HCT116 (cell line): ENCODE data around the gene ANKLE1. TPM values are rescaled to one million over a fixed set of nuclear protein-coding genes. Genes with fewer than 3 reads are reported as not detected.

ENCODE experiments used
- ATAC-seq: fragments of 200-7000 bp; cut with Tn5 transposase; 2 replicates; pipeline ENCODE4 v1.9.1; 2020; ENCODE audit warnings: mild to moderate bottlenecking, moderate library complexity
- BruUV-seq: library from RNA; stranded (reverse); fragments of 400-500 nt; replicated peaks from 2 replicates; lab custom pipeline; 2021; lab: Mats Ljungman, UMichigan
- CTCF ChIA-PET: fragments of 300-600 bp; sonication (Branson Sonifier 250); formaldehyde crosslinking; loops from one replicate; lab custom pipeline; 2021; ENCODE audit warnings: antibody characterized with exemption; lab: Charles Lee
- POLR2A ChIA-PET: fragments of 300-600, 350-600 bp; sonication (Branson Sonifier 250); formaldehyde crosslinking; loops from one replicate; lab custom pipeline; 2021; ENCODE audit warnings: antibody characterized with exemption; lab: Charles Lee
- RAD21 ChIA-PET, 2 experiments: fragments of 300-600 bp; sonication (Branson Sonifier 250); formaldehyde crosslinking; loops; one replicate each; lab custom pipeline; 2023; ENCODE audit warnings: low total read pairs in 2 of 2; ENCODE audit not compliant: uncharacterized antibody in 2 of 2, unreplicated experiment in 2 of 2, low non-redundant PET in 1 of 2; lab: Charles Lee
- DNase-seq: peaks from one replicate; pipeline ENCODE4 v3.0.0-alpha.2; 2010; ENCODE audit warnings: low read depth, low spot score
- H2AFZ ChIP-seq: fragments of 200-600 bp; shearing (Covaris generic), sonication (generic); 2 replicates; pipeline ENCODE4 v1.6.1; 2017; ENCODE audit warnings: low read depth, mixed run types, mixed read lengths, antibody characterized with exemption, low read length; ENCODE audit not compliant: poor library complexity, severe bottlenecking
- H3K27ac ChIP-seq: 2 replicates; pipeline ENCODE4 v1.5.1; 2012; ENCODE audit warnings: low read depth, low read length
- H3K27me3 ChIP-seq: fragments of 200-600 bp; sonication (generic); 2 replicates; pipeline ENCODE4 v1.6.1; 2016; ENCODE audit warnings: mixed run types, low read length, mixed read lengths; ENCODE audit not compliant: insufficient read depth
- H3K36me3 ChIP-seq, 2 experiments: fragments of 200-500 bp in 1 of 2; fragments of 200-600 bp in 1 of 2; sonication (Bioruptor generic) in 1 of 2; sonication (generic) in 1 of 2; 2 replicates each; pipeline versions ENCODE4 v1.5.1 to v1.6.1; 2014 to 2016; ENCODE audit warnings: low read length in 2 of 2, inconsistent platforms in 1 of 2, mixed read lengths in 1 of 2, mixed run types in 1 of 2; ENCODE audit not compliant: insufficient read depth in 2 of 2, control insufficient read depth in 1 of 2
- H3K4me1 ChIP-seq, 2 experiments: fragments of 200-600 bp in 1 of 2; sonication (generic) in 1 of 2; 2 replicates each; pipeline versions ENCODE4 v1.5.1 to v1.6.1; 2012 to 2017; ENCODE audit warnings: low read length in 2 of 2, inconsistent platforms in 1 of 2, mild to moderate bottlenecking in 1 of 2, mixed read lengths in 1 of 2, mixed run types in 1 of 2, moderate library complexity in 1 of 2; ENCODE audit not compliant: insufficient read depth in 2 of 2, control insufficient read depth in 1 of 2
- H3K4me2 ChIP-seq: fragments of 200-600 bp; sonication (generic); 2 replicates; pipeline ENCODE4 v1.6.1; 2017; ENCODE audit warnings: mixed run types, low read length, mixed read lengths
- H3K4me3 ChIP-seq, 2 experiments: fragments of 200-600 bp in 1 of 2; sonication (generic) in 1 of 2; replicated peaks in 1 of 2; 2 replicates each; pipeline ENCODE4 v1.5.1; 2011 to 2016; ENCODE audit warnings: low read length in 2 of 2, control low read depth in 1 of 2, low read depth in 1 of 2, mild to moderate bottlenecking in 1 of 2, mixed read lengths in 1 of 2, mixed run types in 1 of 2
- H3K79me2 ChIP-seq: fragments of 200-600 bp; sonication (generic); 2 replicates; pipeline ENCODE4 v1.6.1; 2017; ENCODE audit warnings: mild to moderate bottlenecking, mixed run types, low read length, moderate library complexity, mixed read lengths; ENCODE audit not compliant: insufficient read depth
- H3K9ac ChIP-seq: fragments of 200-600 bp; sonication (generic); 2 replicates; pipeline ENCODE4 v1.6.1; 2016; ENCODE audit warnings: low read length, mixed read lengths
- H3K9me2 ChIP-seq: fragments of 200-600 bp; sonication (generic), shearing (Covaris generic); 2 replicates; pipeline ENCODE4 v1.6.1; 2017; ENCODE audit warnings: mixed run types, mild to moderate bottlenecking, moderate library complexity; ENCODE audit not compliant: insufficient read depth
- H3K9me3 ChIP-seq, 2 experiments: fragments of 200-500 bp in 1 of 2; fragments of 200-600 bp in 1 of 2; sonication (Bioruptor generic) in 1 of 2; sonication (generic) in 1 of 2; 2 replicates each; pipeline ENCODE4 v1.6.1; 2014 to 2017; ENCODE audit warnings: low read length in 2 of 2, mixed read lengths in 2 of 2, inconsistent platforms in 1 of 2, low read depth in 1 of 2, mild to moderate bottlenecking in 1 of 2, mixed run types in 1 of 2, moderate library complexity in 1 of 2; ENCODE audit not compliant: control insufficient read depth in 1 of 2, insufficient read depth in 1 of 2
- H4K20me1 ChIP-seq: fragments of 200-600 bp; sonication (generic), shearing (Covaris generic); 2 replicates; pipeline ENCODE4 v1.6.1; 2017; ENCODE audit warnings: mixed run types, mild to moderate bottlenecking, moderate library complexity; ENCODE audit not compliant: insufficient read depth
- CBX3 ChIP-seq: IDR thresholded peaks from 2 replicates; pipeline ENCODE4 v1.6.1; 2012; ENCODE audit warnings: low read depth
- CEBPB ChIP-seq: IDR thresholded peaks from 2 replicates; pipeline ENCODE4 v1.6.1; 2012; ENCODE audit warnings: low read depth
- EGR1 ChIP-seq: IDR thresholded peaks from 2 replicates; pipeline ENCODE4 v1.6.1; 2012; ENCODE audit warnings: low read depth
- JUND ChIP-seq: IDR thresholded peaks from 2 replicates; pipeline ENCODE4 v1.6.1; 2012
- POLR2A ChIP-seq: IDR thresholded peaks from 2 replicates; pipeline ENCODE4 v1.7.0; 2011; ENCODE audit warnings: borderline replicate concordance; ENCODE audit not compliant: insufficient read depth, insufficient read length; ENCODE audit errors: extremely low read depth
- POLR2AphosphoS5 ChIP-seq: IDR thresholded peaks from 2 replicates; pipeline ENCODE4 v1.6.1; 2011; ENCODE audit warnings: mild to moderate bottlenecking, low read depth, low read length, moderate library complexity
- RAD21 ChIP-seq: IDR thresholded peaks from 2 replicates; pipeline ENCODE4 v1.6.1; 2012; ENCODE audit warnings: low read depth, mild to moderate bottlenecking
- SIN3A ChIP-seq: IDR thresholded peaks from 2 replicates; pipeline ENCODE4 v1.6.1; 2012; ENCODE audit warnings: low read depth
- SP1 ChIP-seq: IDR thresholded peaks from 2 replicates; pipeline ENCODE4 v1.6.1; 2012; ENCODE audit warnings: low read depth
- TCF7L2 ChIP-seq: IDR thresholded peaks from 2 replicates; pipeline ENCODE4 v1.7.0; 2011; ENCODE audit warnings: borderline replicate concordance, inconsistent platforms; ENCODE audit not compliant: insufficient read depth, insufficient read length; ENCODE audit errors: extremely low read depth
- YY1 ChIP-seq: IDR thresholded peaks from 2 replicates; pipeline ENCODE4 v1.6.1; 2011; ENCODE audit warnings: low read length, low read depth, moderate library complexity, mild to moderate bottlenecking; ENCODE audit not compliant: insufficient replicate concordance; ENCODE audit errors: extremely low read depth
- ZFX ChIP-seq: fragments of 450-650 bp; IDR thresholded peaks from 2 replicates; pipeline ENCODE4 v1.6.1; 2017
- intact Hi-C: fragments of 100-400 bp; cut with micrococcal nuclease; formaldehyde crosslinking; loops from 2 replicates; pipeline ENCODE4 v1.10.0; 2022
- total RNA-seq: library from RNA; stranded (reverse); gene quantifications from one replicate; pipeline ENCODE4 v1.2.1, GENCODE V29; 2021; ENCODE audit not compliant: unreplicated experiment
- TF ChIP-seq, protein P1 (sequence below): IDR thresholded peaks from 2 replicates; pipeline ENCODE4 v1.6.1; 2012
- TF ChIP-seq, protein P2 (sequence below): IDR thresholded peaks from 2 replicates; pipeline ENCODE4 v1.6.1; 2012
- TF ChIP-seq, protein P3 (sequence below): IDR thresholded peaks from 2 replicates; pipeline ENCODE4 v1.6.1; 2011; ENCODE audit warnings: mild to moderate bottlenecking, low read length, moderate library complexity; ENCODE audit not compliant: insufficient replicate concordance; ENCODE audit errors: extremely low read depth
- TF ChIP-seq, protein P4 (sequence below), 3 experiments: fragments of 200-600 bp in 1 of 3; sonication (generic) in 1 of 3; IDR thresholded peaks in 2 of 3; conservative IDR thresholded peaks in 1 of 3; 2 replicates each; pipeline ENCODE4 v1.5.1; 2012 to 2017; ENCODE audit warnings: low read depth in 2 of 3, low read length in 2 of 3, antibody characterized with exemption in 1 of 3, borderline replicate concordance in 1 of 3, control low read depth in 1 of 3, mild to moderate bottlenecking in 1 of 3, mixed read lengths in 1 of 3, mixed run types in 1 of 3, moderate library complexity in 1 of 3; ENCODE audit not compliant: insufficient read depth in 1 of 3
- TF ChIP-seq, protein P5 (sequence below): IDR thresholded peaks from 2 replicates; pipeline ENCODE4 v1.6.1; 2012; ENCODE audit warnings: low read depth

ANKLE1 gene
- total RNA-seq, 1 experiment from 2014 or later: 14.8 TPM

DNA sequence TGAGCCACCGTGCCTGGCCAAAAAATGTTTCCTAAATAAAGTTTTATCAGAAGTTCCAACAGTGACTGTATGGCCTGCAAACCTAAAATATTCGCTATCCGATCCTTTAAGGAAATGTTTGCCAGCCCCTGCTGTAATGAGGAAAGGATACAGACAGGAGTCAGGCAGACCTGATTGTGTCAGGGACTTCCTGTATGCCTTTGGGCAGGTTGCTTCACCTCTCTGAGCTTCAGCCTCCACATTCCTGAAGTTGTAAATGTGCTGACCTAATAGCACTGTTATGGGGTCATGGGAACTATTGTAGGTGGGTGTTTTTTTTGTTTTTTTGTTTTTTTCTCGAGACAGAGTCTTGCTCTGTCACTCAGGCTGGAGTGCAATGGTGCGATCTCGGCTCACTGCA is 15.3 kb downstream of the ANKLE1 start:
- Histone ChIP-seq H3K27ac (no peak overlapping the region), H3K4me3 (no peak overlapping the region), H3K79me2 (peaks cover 37% of the 10 kb centered on the region), H4K20me1 (no peaks in the 10 kb centered on the region), H3K36me3 (peaks cover 0 to 10% of the 10 kb centered on the region in 2 experiments; a peak in 2 of 4 replicates), H3K27me3 (no peaks in the 10 kb centered on the region), H2AFZ (no peak overlapping the region), H3K9me2 (no peaks in the 10 kb centered on the region), H3K4me2 (no peak overlapping the region), H3K9me3 (no peaks in the 10 kb centered on the region; a peak in 1 of 4 replicates), H3K9ac (no peak overlapping the region), H3K4me1 (peaks cover 16 to 28% of the 10 kb centered on the region in 2 experiments)
- TF ChIP-seq EGR1 (no peak), CEBPB (no peak), POLR2AphosphoS5 (no peak), JUND (no peak), ZFX (no peak), TCF7L2 (no peak), RAD21 (no peak), POLR2A (no peak), SIN3A (no peak), CBX3 (no peak), YY1 (no peak), SP1 (no peak)
- TF ChIP-seq, protein P1, sequence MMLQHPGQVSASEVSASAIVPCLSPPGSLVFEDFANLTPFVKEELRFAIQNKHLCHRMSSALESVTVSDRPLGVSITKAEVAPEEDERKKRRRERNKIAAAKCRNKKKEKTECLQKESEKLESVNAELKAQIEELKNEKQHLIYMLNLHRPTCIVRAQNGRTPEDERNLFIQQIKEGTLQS: no peak
- TF ChIP-seq, protein P2, sequence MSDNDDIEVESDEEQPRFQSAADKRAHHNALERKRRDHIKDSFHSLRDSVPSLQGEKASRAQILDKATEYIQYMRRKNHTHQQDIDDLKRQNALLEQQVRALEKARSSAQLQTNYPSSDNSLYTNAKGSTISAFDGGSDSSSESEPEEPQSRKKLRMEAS: no peak
- TF ChIP-seq, protein P3, sequence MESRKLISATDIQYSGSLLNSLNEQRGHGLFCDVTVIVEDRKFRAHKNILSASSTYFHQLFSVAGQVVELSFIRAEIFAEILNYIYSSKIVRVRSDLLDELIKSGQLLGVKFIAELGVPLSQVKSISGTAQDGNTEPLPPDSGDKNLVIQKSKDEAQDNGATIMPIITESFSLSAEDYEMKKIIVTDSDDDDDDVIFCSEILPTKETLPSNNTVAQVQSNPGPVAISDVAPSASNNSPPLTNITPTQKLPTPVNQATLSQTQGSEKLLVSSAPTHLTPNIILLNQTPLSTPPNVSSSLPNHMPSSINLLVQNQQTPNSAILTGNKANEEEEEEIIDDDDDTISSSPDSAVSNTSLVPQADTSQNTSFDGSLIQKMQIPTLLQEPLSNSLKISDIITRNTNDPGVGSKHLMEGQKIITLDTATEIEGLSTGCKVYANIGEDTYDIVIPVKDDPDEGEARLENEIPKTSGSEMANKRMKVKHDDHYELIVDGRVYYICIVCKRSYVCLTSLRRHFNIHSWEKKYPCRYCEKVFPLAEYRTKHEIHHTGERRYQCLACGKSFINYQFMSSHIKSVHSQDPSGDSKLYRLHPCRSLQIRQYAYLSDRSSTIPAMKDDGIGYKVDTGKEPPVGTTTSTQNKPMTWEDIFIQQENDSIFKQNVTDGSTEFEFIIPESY: no peak
- TF ChIP-seq, protein P4, sequence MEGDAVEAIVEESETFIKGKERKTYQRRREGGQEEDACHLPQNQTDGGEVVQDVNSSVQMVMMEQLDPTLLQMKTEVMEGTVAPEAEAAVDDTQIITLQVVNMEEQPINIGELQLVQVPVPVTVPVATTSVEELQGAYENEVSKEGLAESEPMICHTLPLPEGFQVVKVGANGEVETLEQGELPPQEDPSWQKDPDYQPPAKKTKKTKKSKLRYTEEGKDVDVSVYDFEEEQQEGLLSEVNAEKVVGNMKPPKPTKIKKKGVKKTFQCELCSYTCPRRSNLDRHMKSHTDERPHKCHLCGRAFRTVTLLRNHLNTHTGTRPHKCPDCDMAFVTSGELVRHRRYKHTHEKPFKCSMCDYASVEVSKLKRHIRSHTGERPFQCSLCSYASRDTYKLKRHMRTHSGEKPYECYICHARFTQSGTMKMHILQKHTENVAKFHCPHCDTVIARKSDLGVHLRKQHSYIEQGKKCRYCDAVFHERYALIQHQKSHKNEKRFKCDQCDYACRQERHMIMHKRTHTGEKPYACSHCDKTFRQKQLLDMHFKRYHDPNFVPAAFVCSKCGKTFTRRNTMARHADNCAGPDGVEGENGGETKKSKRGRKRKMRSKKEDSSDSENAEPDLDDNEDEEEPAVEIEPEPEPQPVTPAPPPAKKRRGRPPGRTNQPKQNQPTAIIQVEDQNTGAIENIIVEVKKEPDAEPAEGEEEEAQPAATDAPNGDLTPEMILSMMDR (IDR thresholded peaks at IDR 0.05 in 2 of 3, conservative IDR thresholded peaks at IDR 0.05 in 1 of 3; ENCODE audit: borderline replicate concordance in 1 of 3, insufficient read depth in 1 of 3, low read depth in 2 of 3, low read length in 2 of 3): no peak
- TF ChIP-seq, protein P5, sequence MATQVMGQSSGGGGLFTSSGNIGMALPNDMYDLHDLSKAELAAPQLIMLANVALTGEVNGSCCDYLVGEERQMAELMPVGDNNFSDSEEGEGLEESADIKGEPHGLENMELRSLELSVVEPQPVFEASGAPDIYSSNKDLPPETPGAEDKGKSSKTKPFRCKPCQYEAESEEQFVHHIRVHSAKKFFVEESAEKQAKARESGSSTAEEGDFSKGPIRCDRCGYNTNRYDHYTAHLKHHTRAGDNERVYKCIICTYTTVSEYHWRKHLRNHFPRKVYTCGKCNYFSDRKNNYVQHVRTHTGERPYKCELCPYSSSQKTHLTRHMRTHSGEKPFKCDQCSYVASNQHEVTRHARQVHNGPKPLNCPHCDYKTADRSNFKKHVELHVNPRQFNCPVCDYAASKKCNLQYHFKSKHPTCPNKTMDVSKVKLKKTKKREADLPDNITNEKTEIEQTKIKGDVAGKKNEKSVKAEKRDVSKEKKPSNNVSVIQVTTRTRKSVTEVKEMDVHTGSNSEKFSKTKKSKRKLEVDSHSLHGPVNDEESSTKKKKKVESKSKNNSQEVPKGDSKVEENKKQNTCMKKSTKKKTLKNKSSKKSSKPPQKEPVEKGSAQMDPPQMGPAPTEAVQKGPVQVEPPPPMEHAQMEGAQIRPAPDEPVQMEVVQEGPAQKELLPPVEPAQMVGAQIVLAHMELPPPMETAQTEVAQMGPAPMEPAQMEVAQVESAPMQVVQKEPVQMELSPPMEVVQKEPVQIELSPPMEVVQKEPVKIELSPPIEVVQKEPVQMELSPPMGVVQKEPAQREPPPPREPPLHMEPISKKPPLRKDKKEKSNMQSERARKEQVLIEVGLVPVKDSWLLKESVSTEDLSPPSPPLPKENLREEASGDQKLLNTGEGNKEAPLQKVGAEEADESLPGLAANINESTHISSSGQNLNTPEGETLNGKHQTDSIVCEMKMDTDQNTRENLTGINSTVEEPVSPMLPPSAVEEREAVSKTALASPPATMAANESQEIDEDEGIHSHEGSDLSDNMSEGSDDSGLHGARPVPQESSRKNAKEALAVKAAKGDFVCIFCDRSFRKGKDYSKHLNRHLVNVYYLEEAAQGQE: no peak
- CTCF ChIA-PET: interaction anchor here (1.2 to 1.5 kb wide), 2 partner anchors 8 to 13 kb away, joined by 3 to 5 read pairs; partner anchors contain the start of genes DDA1 and MRPL34
- POLR2A ChIA-PET: interaction anchor here (0.9 kb wide), 1 partner anchor 8 kb away, joined by 4 read pairs; the partner anchor contains the start of gene MRPL34
- RAD21 ChIA-PET: interaction anchor here in 1 of 2 experiments (0.7 kb wide), 1 partner anchor 35 kb away, joined by 3 read pairs; no protein-coding TSS in a partner anchor
- ATAC-seq (no peak), DNase-seq (no peak)
- intact Hi-C loops: no loop called here
- no TSS peak for BruUV-seq
